Stimulated activated CD4-positive, alpha-beta T cell treated with anti-CD3 and anti-CD28 coated beads, Interleukin-2, amount 100 ng/mL, for 48 hours (primary cell): Measurements from ENCODE around the gene GFPT2.

Experiments used
- DNase-seq, 2 donors: peaks; one replicate each; pipeline ENCODE4 v3.0.0-alpha.2; 2020

Gene GFPT2

DNA sequence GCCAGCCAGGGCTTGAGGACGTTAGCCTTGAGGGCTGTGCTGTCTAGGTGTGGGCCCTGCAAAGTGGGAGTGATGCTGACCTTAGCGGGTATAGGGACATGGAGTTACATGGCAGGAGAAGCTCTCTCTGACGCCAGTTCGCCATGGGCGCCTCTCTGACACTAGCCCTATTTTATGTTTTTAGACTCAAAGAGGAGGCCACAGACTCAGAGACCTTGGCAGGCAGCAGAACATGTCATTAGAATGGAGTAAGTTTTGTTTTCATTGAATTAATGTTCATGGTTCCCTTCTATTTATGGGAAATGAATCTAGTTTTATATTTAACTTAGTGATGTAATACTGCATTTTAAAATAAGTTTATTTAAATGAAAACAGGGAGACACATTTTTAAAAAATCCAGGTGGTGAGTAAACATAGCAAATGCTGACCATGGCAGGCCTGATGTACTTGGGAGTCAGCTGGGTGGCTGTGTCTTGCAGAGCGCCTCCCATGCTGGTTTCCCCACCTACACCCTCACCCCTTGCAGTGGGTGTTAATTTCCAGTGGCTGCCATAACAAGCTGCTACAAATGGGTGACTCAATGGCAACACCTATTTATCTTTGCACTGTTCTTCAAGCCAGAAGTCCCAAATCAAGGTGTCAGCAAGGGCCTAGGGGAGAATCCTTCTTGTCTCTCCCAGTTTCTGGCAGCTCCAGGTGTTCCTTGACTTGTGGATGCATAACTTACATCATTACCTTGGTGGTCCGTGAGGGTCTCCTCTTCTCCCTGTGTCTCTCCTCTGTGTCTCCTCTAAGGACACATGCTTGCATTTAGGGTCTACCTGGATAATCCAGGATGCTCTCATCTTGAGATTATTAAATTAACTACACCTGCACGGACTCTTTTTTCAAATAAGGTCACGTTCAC lies 25.6 kb upstream of the GFPT2 start:
- DNase-seq, result no peak

GRCh38 chr5:180377556-180378197 lies 24.5 kb upstream of the GFPT2 start:
- DNase-seq, result no peak

GRCh38 chr5:180376511-180376910 lies 23.4 kb upstream of the GFPT2 start:
- DNase-seq, result no peak

DNA sequence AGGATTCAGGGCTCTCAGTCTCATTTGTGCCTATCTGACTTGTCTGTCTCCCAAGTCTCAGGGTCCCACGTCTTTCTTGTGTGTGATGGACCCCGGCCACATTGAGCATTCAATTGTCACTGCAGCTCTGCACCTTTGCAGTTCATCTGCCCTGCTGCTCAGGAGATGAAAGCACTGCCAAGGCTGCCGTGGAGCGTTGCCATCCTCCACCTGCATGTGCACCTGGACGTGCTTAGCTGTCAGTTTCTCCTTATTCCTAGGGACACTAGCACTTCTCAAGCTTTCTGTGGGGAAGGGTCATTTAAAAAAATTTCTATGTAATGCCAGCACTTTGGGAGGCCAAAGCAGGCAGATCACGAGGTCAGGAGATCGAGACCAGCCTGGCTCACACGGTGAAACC lies 22.8 kb upstream of the GFPT2 start:
- DNase-seq, result no peak

- DNase-seq, result no peak
Observed at GRCh38 chr5:180375291-180375690, 22.2 kb upstream of the GFPT2 start.

GRCh38 chr5:180373870-180374269 lies 20.7 kb upstream of the GFPT2 start:
- no peak for DNase-seq

DNA sequence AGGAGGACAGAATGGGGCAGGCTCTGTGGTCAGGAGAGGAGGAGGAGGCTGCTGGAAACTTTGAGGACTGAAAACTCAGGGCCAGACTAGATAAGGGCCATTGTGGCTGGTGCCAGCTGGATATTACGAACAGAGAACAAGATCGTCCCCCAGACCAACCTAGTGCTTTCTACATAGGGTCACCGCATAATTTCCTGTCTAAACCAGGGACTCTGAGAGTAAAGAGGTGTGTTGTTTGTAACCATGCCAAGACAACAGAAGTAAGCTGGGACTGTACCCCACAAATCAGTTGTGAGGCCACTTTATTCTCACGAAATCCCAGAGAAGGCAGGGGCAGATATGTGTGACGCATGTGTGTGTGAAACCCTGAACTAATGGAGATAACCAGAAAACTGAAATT lies 20.3 kb upstream of the GFPT2 start:
- no peak for DNase-seq

DNA sequence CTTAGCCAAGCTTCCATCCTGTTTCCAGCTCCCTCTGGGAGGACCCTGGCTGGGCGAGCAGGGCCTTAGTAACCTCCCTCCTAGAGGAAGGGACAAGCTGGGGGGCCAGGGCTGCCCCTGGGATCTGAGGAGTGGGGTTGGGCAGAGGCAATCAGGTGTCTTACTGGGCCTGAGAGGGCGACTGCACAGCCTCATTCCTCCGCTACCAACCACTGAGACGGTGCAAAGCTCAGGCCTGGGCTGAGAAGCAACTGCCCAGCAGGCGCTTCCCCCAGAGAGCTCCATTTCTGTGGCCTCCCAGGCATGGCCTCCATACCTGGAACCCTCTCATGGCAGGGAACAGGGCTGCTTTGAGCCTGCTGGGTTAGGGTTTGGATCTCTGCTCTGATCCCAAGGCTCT lies 18.8 kb upstream of the GFPT2 start:
- DNase-seq, result no peak

GRCh38 chr5:180370861-180371641 lies 17.9 kb upstream of the GFPT2 start:
- DNase-seq, result no peak

DNA sequence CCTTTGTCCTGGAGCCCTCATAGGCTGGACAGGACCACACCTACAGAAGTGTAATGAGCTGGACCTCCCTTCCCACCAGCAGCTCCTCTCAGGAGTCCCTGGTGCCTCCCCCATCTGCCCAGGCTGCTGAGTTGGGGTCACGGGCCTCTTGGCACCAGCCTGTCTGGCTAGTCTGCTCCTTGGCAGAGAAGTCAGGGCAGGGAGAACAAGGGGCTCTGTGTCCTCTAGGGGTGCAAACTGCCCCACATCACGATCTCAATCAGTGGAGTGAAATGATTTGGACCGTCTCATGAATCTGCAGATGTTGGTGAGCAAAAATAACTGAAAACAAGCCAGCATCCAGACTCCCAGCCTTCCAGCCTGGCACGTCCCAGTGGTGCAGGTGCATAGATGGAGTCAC lies 14.9 kb upstream of the GFPT2 start:
- no peak for DNase-seq

GRCh38 chr5:180367300-180367699 lies 14.2 kb upstream of the GFPT2 start:
- DNase-seq, result no peak

GRCh38 chr5:180366326-180366725 lies 13.2 kb upstream of the GFPT2 start:
- DNase-seq, result no peak

GRCh38 chr5:180365829-180366228 lies 12.7 kb upstream of the GFPT2 start:
- DNase-seq, result no peak

- no peak for DNase-seq
Observed at GRCh38 chr5:180364306-180364856, 11.2 kb upstream of the GFPT2 start.

GRCh38 chr5:180360078-180360957 lies 7.2 kb upstream of the GFPT2 start:
- DNase-seq, result no peak

GRCh38 chr5:180358694-180359093 lies 5.6 kb upstream of the GFPT2 start:
- DNase-seq, result no peak

GRCh38 chr5:180358179-180358578 lies 5.0 kb upstream of the GFPT2 start:
- no peak for DNase-seq

DNA sequence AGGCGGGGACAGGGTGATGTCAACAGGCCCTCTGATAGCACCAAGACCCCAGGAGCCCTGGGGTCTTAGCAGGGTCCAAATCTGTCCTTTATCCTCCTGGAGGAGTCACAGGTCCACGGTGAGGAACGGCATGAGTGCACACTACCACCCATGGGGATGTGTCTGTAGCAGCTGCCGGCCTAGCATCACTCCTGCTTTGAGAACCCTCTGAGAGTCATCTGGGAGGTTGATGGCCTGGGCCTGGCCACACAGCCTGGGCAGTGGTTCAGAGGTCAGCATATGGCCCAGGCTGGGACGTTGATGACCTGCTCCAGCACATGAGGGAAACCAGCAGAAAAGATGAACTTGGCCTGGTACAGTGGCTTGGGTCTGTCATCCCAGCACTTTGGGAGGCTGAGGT lies 1.8 kb upstream of the GFPT2 start:
- no peak for DNase-seq

GRCh38 chr5:180353980-180354452 lies 880 bp upstream of the GFPT2 start:
- no peak for DNase-seq

DNA sequence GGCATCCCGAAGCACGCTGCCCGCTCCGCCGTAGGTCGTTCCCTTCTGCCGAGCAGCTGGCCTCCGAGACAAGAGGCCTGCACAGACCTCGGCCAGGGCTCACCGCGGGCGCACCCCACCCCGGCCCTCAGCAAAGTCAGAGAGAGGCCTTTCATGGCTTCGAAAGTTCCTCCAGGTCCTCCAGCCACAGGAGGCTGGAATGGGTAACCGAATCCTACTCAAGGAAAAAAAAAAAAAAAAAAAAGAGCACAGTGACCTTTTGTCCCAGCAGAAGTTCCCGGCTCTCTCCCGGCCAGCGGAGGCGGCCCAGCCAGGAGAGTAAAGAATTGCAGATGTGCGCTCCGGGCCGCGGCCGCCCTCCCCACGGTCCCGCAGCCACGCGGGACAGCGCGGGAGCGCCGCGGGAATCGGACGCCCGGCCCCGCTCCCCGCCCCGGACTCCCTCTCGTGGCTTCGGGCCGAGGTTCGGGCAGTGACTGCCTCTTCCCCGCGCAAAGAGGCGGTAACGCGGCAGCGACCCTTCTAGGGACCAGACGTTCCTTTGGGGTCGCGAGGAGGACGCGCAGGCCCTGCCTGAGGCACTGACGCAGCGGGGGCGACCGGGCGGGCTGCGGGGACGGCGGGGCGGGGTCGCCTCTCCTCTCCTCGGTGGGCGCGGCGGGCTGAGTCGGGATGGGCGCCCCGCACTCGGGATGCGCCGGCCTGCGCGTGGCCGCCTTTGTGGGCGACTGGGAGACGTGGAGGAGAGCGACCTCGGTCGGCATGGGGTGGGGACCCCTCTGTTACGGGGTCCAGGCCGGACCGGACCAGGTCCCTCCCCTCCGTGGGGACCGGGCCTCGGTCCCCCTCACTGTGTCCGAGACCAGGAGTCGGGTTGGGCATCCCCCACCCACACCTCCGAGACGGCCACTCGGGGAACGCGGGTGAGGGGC lies 754 bp downstream of the GFPT2 start:
- DNase-seq, result no peak
